ENCODE measurements around the gene TP53INP2.
"Not testable (repeated sequence)": the region's sequence is repeated elsewhere in the genome, so short reads cannot be mapped to it uniquely, and the experiment has no call there.

The TP53INP2 gene

GRCh38 chr20:34704177-34705007, at the start of gene TP53INP2:
TP53INP2 (plus strand) TSS chr20:34704344; CDS start chr20:34708740, 4,396 bp downstream.
- DNase-seq (ENCODE audit: low read depth, low spot score) = peak; percentile 71

- not testable (repeated sequence) for DNase-seq (ENCODE audit: low read depth, low spot score)
These were observed 45.5 kb upstream of the TP53INP2 start for GRCh38 chr20:34658654-34659053.

GRCh38 chr20:34661811-34662210, 42.3 kb upstream of the TP53INP2 start:
- not testable (repeated sequence) for DNase-seq (ENCODE audit: low read depth, low spot score)

- no peak for DNase-seq (ENCODE audit: low read depth, low spot score)
These were observed 40.8 kb upstream of the TP53INP2 start for GRCh38 chr20:34663213-34663943.

GRCh38 chr20:34664751-34665150, 39.4 kb upstream of the TP53INP2 start:
- DNase-seq (ENCODE audit: low read depth, low spot score) = not testable (repeated sequence)

- DNase-seq (ENCODE audit: low read depth, low spot score) = no peak
These were observed 35.0 kb upstream of the TP53INP2 start for GRCh38 chr20:34669094-34669493.

- no peak for DNase-seq (ENCODE audit: low read depth, low spot score)
These were observed 30.7 kb upstream of the TP53INP2 start for GRCh38 chr20:34673412-34673811.

GRCh38 chr20:34675561-34675960, 28.6 kb upstream of the TP53INP2 start:
- DNase-seq (ENCODE audit: low read depth, low spot score) = no peak

GRCh38 chr20:34675993-34676641, 28.0 kb upstream of the TP53INP2 start:
- peak; percentile 1 for DNase-seq (ENCODE audit: low read depth, low spot score)

- DNase-seq (ENCODE audit: low read depth, low spot score) = peak; percentile 85
These were observed 27.3 kb upstream of the TP53INP2 start, which contains the start of gene PIGU for GRCh38 chr20:34676642-34677373. PIGU (minus strand) TSS chr20:34677092; CDS start chr20:34677085, 7 bp downstream.

GRCh38 chr20:34680586-34681175, 23.5 kb upstream of the TP53INP2 start:
- DNase-seq (ENCODE audit: low read depth, low spot score) = no peak

- DNase-seq (ENCODE audit: low read depth, low spot score) = no peak
These were observed 20.5 kb upstream of the TP53INP2 start for GRCh38 chr20:34683667-34684066.

- DNase-seq (ENCODE audit: low read depth, low spot score) = no peak
These were observed 14.7 kb upstream of the TP53INP2 start for GRCh38 chr20:34689486-34689885.

GRCh38 chr20:34691838-34692237, 12.3 kb upstream of the TP53INP2 start:
- no peak for DNase-seq (ENCODE audit: low read depth, low spot score)

- no peak for DNase-seq (ENCODE audit: low read depth, low spot score)
These were observed 10.7 kb upstream of the TP53INP2 start for GRCh38 chr20:34693414-34693813.

GRCh38 chr20:34701405-34702085, 2.6 kb upstream of the TP53INP2 start:
- DNase-seq (ENCODE audit: low read depth, low spot score) = no peak

GRCh38 chr20:34703061-34703423, 1.1 kb upstream of the TP53INP2 start:
- DNase-seq (ENCODE audit: low read depth, low spot score) = no peak

GRCh38 chr20:34703424-34704176, 544 bp upstream of the TP53INP2 start:
- no peak for DNase-seq (ENCODE audit: low read depth, low spot score)

GRCh38 chr20:34705008-34705396, 858 bp downstream of the TP53INP2 start:
- no peak for DNase-seq (ENCODE audit: low read depth, low spot score)

Measured in smooth muscle cell of the brain vasculature (primary cell).